HepG2 (cell line): Measurements from ENCODE around the gene PHYHIPL. TPM values are rescaled to one million over a fixed set of nuclear protein-coding genes. Genes with fewer than 3 reads are reported as not detected.
A peak's percentile ranks its signal among the peaks of the same experiment; 100 is the strongest.

Experiments used
- ATF2 ChIP-seq: sonication (generic); formaldehyde crosslinking; IDR thresholded peaks from 2 replicates; pipeline ENCODE4 v1.4.0; 2020; ENCODE audit warnings: missing genetic modification reagents
- BHLHE40 ChIP-seq: IDR thresholded peaks from 2 replicates; pipeline ENCODE4 v1.6.1; 2011; ENCODE audit warnings: low read length, improper control_type of control experiment
- CREB1 ChIP-seq, 2 experiments: fragments of 450-650 bp in 1 of 2; IDR thresholded peaks; 2 replicates each; pipeline ENCODE4 v1.6.1; 2016 to 2017; ENCODE audit warnings: control low read depth in 1 of 2, mild to moderate bottlenecking in 1 of 2, missing compliant biosample characterization in 1 of 2, missing genetic modification characterization in 1 of 2
- FOXA3 ChIP-seq: IDR thresholded peaks from 2 replicates; pipeline ENCODE4 v1.6.1; 2016; ENCODE audit warnings: missing genetic modification reagents, missing compliant biosample characterization
- FOXO1 ChIP-seq: sonication (generic); formaldehyde crosslinking; IDR thresholded peaks from 2 replicates; pipeline ENCODE4 v1.4.0; 2020; ENCODE audit warnings: missing genetic modification reagents
- GATAD2A ChIP-seq: IDR thresholded peaks from 2 replicates; pipeline ENCODE4 v1.6.1; 2016
- HDAC2 ChIP-seq: sonication (generic); formaldehyde crosslinking; IDR thresholded peaks from 2 replicates; pipeline ENCODE4 v1.4.0; 2020; ENCODE audit warnings: missing genetic modification reagents
- HNF4A ChIP-seq: sonication (generic); formaldehyde crosslinking; IDR thresholded peaks from 2 replicates; pipeline ENCODE4 v1.4.0; 2020; ENCODE audit warnings: missing genetic modification reagents
- HOMEZ ChIP-seq: IDR thresholded peaks from 2 replicates; pipeline ENCODE4 v1.6.1; 2016; ENCODE audit warnings: low read depth
- MED1 ChIP-seq: sonication (generic); formaldehyde crosslinking; IDR thresholded peaks from 2 replicates; pipeline ENCODE4 v1.4.0; 2020; ENCODE audit warnings: missing genetic modification reagents
- NFYB ChIP-seq: sonication (generic); formaldehyde crosslinking; IDR thresholded peaks from 2 replicates; pipeline ENCODE4 v1.4.0; 2020; ENCODE audit warnings: missing genetic modification reagents
- NFYC ChIP-seq: IDR thresholded peaks from 2 replicates; pipeline ENCODE4 v1.6.1; 2016; ENCODE audit warnings: missing genetic modification reagents, missing compliant biosample characterization
- NR2F1 ChIP-seq, 2 experiments: fragments of 450-650 bp in 1 of 2; formaldehyde crosslinking in 1 of 2; IDR thresholded peaks; 2 replicates each; pipeline versions ENCODE4 v1.5.0 to v1.6.1; 2016 to 2020; ENCODE audit warnings: mild to moderate bottlenecking in 1 of 2, missing compliant biosample characterization in 1 of 2, missing genetic modification reagents in 1 of 2, moderate library complexity in 1 of 2
- PITX1 ChIP-seq: sonication (generic); formaldehyde crosslinking; IDR thresholded peaks from 2 replicates; pipeline ENCODE4 v1.5.1; 2020; ENCODE audit warnings: mild to moderate bottlenecking, missing genetic modification reagents
- POGZ ChIP-seq: sonication (generic); formaldehyde crosslinking; IDR thresholded peaks from 2 replicates; pipeline ENCODE4 v1.4.0; 2020; ENCODE audit warnings: mild to moderate bottlenecking, missing genetic modification reagents
- PRDM10 ChIP-seq: sonication (generic); formaldehyde crosslinking; IDR thresholded peaks from 2 replicates; pipeline ENCODE4 v1.4.0; 2020; ENCODE audit warnings: low read depth, missing genetic modification reagents
- RCOR2 ChIP-seq: IDR thresholded peaks from 2 replicates; pipeline ENCODE4 v1.6.1; 2016; ENCODE audit warnings: missing biosample characterization, missing genetic modification reagents
- RFX1 ChIP-seq: fragments of 450-650 bp; IDR thresholded peaks from 2 replicates; pipeline ENCODE4 v1.6.1; 2017
- RFX5 ChIP-seq: IDR thresholded peaks from 2 replicates; pipeline ENCODE4 v1.6.1; 2011; ENCODE audit warnings: low read depth, low read length, improper control_type of control experiment
- SIX1 ChIP-seq: sonication (generic); formaldehyde crosslinking; IDR thresholded peaks from 2 replicates; pipeline ENCODE4 v1.4.0; 2020; ENCODE audit warnings: missing genetic modification reagents, borderline replicate concordance
- TEAD3 ChIP-seq: optimal IDR thresholded peaks from 2 replicates; pipeline ENCODE3; 2016; ENCODE audit warnings: borderline replicate concordance
- ZBTB43 ChIP-seq: sonication (generic); formaldehyde crosslinking; conservative IDR thresholded peaks from 2 replicates; pipeline ENCODE4 v1.4.0; 2020; ENCODE audit warnings: missing genetic modification reagents
- ZIK1 ChIP-seq: sonication (generic); formaldehyde crosslinking; IDR thresholded peaks from 2 replicates; pipeline ENCODE4 v1.5.0; 2020; ENCODE audit warnings: mild to moderate bottlenecking, low read depth, missing genetic modification reagents, borderline replicate concordance
- ZMYM3 ChIP-seq: sonication (generic); formaldehyde crosslinking; IDR thresholded peaks from 2 replicates; pipeline ENCODE4 v1.5.1; 2020; ENCODE audit warnings: mild to moderate bottlenecking, missing genetic modification reagents
- ZNF331 ChIP-seq: sonication (generic); formaldehyde crosslinking; IDR thresholded peaks from 2 replicates; pipeline ENCODE4 v1.4.0; 2020; ENCODE audit warnings: missing genetic modification reagents
- polyA plus RNA-seq, 8 experiments: library from polyadenylated mRNA; depleted of rRNA in 3 of 8; stranded (reverse) in 7 of 8; unstranded in 1 of 8; fragments of >200 nt; fragmentation: Illumina TruSeq in 4 of 8; extraction: Trizol in 4 of 8; gene quantifications; 2 replicates each; pipeline versions ENCODE4 v1.2.1 to v1.2.3, GENCODE V29; 2011 to 2016; ENCODE audit warnings: low read depth in 4 of 8, missing spikeins in 1 of 8, mixed read lengths in 1 of 8; ENCODE audit not compliant: insufficient read depth in 1 of 8
- total RNA-seq, 5 experiments: library from RNA; depleted of rRNA; stranded (reverse); fragments of >200 nt; fragmentation: Illumina TruSeq; extraction: Trizol; gene quantifications; 2 replicates each; pipeline ENCODE4 v1.2.3, GENCODE V29; 2016; ENCODE audit warnings: low read depth in 1 of 5

PHYHIPL gene
- total and polyA plus RNA-seq, 2 of the 13 experiments (the other 11 are each of a cell fraction or from before 2014, with no cell fraction given), result 40.6 to 78.5 TPM

GRCh38 chr10:59135275-59135674, 41.2 kb upstream of the PHYHIPL start (continued):
- peak; percentile 69 for TF ChIP-seq NFYC
- peak; percentile 95 for TF ChIP-seq HOMEZ
- peak in 1 of 2 experiments; percentile 75; a peak in 1 of 4 replicates for TF ChIP-seq NR2F1 (CRISPR knock-in tag; IDR thresholded peaks at IDR 0.05)
- TF ChIP-seq FOXO1 (CRISPR knock-in tag), result 0 out of 2 replicates have a peak, but pooled peaks have one; percentile 22
- TF ChIP-seq CREB1 (IDR thresholded peaks at IDR 0.05), result no peak
- TF ChIP-seq CREB1 (CRISPR knock-in tag; IDR thresholded peaks at IDR 0.05), result no peak
- peak; percentile 83 for TF ChIP-seq ZBTB43 (CRISPR knock-in tag)
- TF ChIP-seq ZMYM3, result 0 out of 2 replicates have a peak, but pooled peaks have one; percentile 14
- TF ChIP-seq RCOR2, result no peak
- 0 out of 2 replicates have a peak, but pooled peaks have one; percentile 13 for TF ChIP-seq HDAC2 (CRISPR knock-in tag)
- TF ChIP-seq PRDM10 (CRISPR knock-in tag), result peak; percentile 88
- peak; percentile 34 for TF ChIP-seq HNF4A (CRISPR knock-in tag)
- peak; percentile 56 for TF ChIP-seq RFX5
- peak; percentile 80; the same call in 1 of the 2 replicates for TF ChIP-seq SIX1
- peak; percentile 22; the same call in 1 of the 2 replicates for TF ChIP-seq PITX1 (CRISPR knock-in tag)
- TF ChIP-seq NFYB (CRISPR knock-in tag), result peak; percentile 67
- TF ChIP-seq ZNF331, result 0 out of 2 replicates have a peak, but pooled peaks have one; percentile 12
- TF ChIP-seq ZIK1 (CRISPR knock-in tag), result no peak
- 0 out of 2 replicates have a peak, but pooled peaks have one; percentile 33 for TF ChIP-seq FOXA3
- TF ChIP-seq GATAD2A (CRISPR knock-in tag), result 0 out of 2 replicates have a peak, but pooled peaks have one; percentile 31
- no peak for TF ChIP-seq BHLHE40
- TF ChIP-seq MED1 (CRISPR knock-in tag), result peak; percentile 77
- TF ChIP-seq ATF2, result 0 out of 2 replicates have a peak, but pooled peaks have one; percentile 19
- peak; percentile 52; the same call in 1 of the 2 replicates for TF ChIP-seq RFX1
- peak; percentile 18 for TF ChIP-seq TEAD3 (CRISPR knock-in tag)
- peak; percentile 56 for TF ChIP-seq POGZ (CRISPR knock-in tag)
